ENCODE measurements around the gene EXPH5.

Gene EXPH5

DNA sequence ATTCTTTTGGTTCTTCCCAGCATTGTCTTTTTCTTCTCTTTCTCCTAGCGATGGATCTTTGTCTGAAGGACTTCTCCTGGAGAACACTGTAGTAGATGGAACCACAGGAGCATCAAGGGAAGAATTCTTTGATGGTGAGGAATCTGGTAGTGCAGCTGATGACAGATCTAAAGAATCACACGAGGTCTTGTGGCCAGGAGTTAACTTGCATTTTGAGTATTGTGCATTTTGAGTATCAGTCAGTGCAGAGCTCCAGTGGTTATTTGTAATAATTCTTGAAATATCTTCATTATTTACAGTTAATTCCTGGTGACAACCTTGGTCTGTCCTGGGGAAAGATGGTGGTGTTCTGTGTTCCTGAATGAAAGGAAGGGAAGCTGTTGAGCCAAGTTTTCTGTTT, 80.9 kb downstream of the EXPH5 start:
- no peaks in the 10 kb centered on the region for H4K20me1 ChIP-seq (ENCODE audit: control insufficient read depth, insufficient read depth, low read depth, low read length)
- H3K4me3 ChIP-seq (ENCODE audit: low read length) = no peak overlapping the region
- no peak for TF ChIP-seq EZH2phosphoT487 (IDR thresholded peaks at IDR 0.05; ENCODE audit: borderline replicate concordance, low read length)
- TF ChIP-seq, protein P1, sequence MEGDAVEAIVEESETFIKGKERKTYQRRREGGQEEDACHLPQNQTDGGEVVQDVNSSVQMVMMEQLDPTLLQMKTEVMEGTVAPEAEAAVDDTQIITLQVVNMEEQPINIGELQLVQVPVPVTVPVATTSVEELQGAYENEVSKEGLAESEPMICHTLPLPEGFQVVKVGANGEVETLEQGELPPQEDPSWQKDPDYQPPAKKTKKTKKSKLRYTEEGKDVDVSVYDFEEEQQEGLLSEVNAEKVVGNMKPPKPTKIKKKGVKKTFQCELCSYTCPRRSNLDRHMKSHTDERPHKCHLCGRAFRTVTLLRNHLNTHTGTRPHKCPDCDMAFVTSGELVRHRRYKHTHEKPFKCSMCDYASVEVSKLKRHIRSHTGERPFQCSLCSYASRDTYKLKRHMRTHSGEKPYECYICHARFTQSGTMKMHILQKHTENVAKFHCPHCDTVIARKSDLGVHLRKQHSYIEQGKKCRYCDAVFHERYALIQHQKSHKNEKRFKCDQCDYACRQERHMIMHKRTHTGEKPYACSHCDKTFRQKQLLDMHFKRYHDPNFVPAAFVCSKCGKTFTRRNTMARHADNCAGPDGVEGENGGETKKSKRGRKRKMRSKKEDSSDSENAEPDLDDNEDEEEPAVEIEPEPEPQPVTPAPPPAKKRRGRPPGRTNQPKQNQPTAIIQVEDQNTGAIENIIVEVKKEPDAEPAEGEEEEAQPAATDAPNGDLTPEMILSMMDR (IDR thresholded peaks at IDR 0.05; ENCODE audit: low read depth, low read length, poor library complexity, severe bottlenecking) = no peak
- no peak overlapping the region for H3K27ac ChIP-seq (ENCODE audit: low read depth, low read length)
- no peaks in the 10 kb centered on the region for H3K79me2 ChIP-seq (ENCODE audit: control insufficient read depth, low read length)
- H3K27me3 ChIP-seq (ENCODE audit: control insufficient read depth, low read length) = peaks cover 12% of the 10 kb centered on the region
- H3K36me3 ChIP-seq (ENCODE audit: control insufficient read depth, low read length) = no peaks in the 10 kb centered on the region
- no peaks in the 10 kb centered on the region for H3K4me1 ChIP-seq (ENCODE audit: control insufficient read depth, low read length)
- no peaks in the 10 kb centered on the region for H3F3A ChIP-seq (ENCODE audit: control insufficient read depth, insufficient read depth)
- H3K9me3 ChIP-seq (ENCODE audit: control insufficient read depth, insufficient read depth, low read length) = no peaks in the 10 kb centered on the region
- H3K9me2 ChIP-seq (replicated peaks; ENCODE audit: control insufficient read depth, low read length) = no peaks in the 10 kb centered on the region
- H3K4me2 ChIP-seq (ENCODE audit: low read length) = no peak overlapping the region

DNA sequence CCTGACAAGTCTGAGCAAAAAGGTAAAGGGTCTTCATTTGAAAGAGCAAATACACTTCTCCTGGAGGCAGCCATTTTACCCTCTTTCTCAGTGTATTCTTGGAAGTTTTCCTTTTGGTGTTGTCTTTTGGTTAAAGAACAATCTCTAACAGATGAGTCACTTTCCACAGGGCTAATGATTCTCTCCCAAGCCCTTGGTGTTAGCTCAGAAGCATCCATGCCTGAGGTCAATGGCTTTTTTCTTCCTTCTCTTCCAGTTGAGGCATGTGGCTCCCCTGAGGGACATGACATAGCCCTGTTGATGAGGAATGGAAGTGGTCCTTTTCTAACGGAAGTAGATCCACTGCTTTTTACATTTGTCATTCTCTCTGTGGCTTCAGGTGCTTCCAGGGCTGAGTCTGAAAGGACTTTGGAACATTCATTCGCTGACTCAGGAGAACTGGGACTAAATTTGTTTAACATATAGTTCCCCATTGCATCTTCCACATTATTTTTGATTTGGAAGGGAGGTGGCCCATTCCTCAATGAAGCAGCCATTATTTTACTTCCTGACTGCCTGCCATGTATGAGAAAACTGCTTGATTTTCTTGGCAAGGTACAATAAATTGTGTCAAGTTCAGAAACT, 81.6 kb downstream of the EXPH5 start:
- Histone ChIP-seq H3K79me2 (ENCODE audit: control insufficient read depth, low read length) (no peaks in the 10 kb centered on the region), H3K4me1 (ENCODE audit: control insufficient read depth, low read length) (no peaks in the 10 kb centered on the region), H3K27me3 (ENCODE audit: control insufficient read depth, low read length) (peaks cover 12% of the 10 kb centered on the region), H3K4me3 (ENCODE audit: low read length) (no peak overlapping the region), H4K20me1 (ENCODE audit: control insufficient read depth, insufficient read depth, low read depth, low read length) (no peaks in the 10 kb centered on the region), H3K4me2 (ENCODE audit: low read length) (no peak overlapping the region), H3K27ac (ENCODE audit: low read depth, low read length) (no peak overlapping the region), H3K36me3 (ENCODE audit: control insufficient read depth, low read length) (no peaks in the 10 kb centered on the region), H3F3A (ENCODE audit: control insufficient read depth, insufficient read depth) (no peaks in the 10 kb centered on the region), H3K9me2 (replicated peaks; ENCODE audit: control insufficient read depth, low read length) (no peaks in the 10 kb centered on the region), H3K9me3 (ENCODE audit: control insufficient read depth, insufficient read depth, low read length) (no peaks in the 10 kb centered on the region)
- TF ChIP-seq, protein P1 (IDR thresholded peaks at IDR 0.05; ENCODE audit: low read depth, low read length, poor library complexity, severe bottlenecking) = no peak
- TF ChIP-seq EZH2phosphoT487 (IDR thresholded peaks at IDR 0.05; ENCODE audit: borderline replicate concordance, low read length) = no peak

DNA sequence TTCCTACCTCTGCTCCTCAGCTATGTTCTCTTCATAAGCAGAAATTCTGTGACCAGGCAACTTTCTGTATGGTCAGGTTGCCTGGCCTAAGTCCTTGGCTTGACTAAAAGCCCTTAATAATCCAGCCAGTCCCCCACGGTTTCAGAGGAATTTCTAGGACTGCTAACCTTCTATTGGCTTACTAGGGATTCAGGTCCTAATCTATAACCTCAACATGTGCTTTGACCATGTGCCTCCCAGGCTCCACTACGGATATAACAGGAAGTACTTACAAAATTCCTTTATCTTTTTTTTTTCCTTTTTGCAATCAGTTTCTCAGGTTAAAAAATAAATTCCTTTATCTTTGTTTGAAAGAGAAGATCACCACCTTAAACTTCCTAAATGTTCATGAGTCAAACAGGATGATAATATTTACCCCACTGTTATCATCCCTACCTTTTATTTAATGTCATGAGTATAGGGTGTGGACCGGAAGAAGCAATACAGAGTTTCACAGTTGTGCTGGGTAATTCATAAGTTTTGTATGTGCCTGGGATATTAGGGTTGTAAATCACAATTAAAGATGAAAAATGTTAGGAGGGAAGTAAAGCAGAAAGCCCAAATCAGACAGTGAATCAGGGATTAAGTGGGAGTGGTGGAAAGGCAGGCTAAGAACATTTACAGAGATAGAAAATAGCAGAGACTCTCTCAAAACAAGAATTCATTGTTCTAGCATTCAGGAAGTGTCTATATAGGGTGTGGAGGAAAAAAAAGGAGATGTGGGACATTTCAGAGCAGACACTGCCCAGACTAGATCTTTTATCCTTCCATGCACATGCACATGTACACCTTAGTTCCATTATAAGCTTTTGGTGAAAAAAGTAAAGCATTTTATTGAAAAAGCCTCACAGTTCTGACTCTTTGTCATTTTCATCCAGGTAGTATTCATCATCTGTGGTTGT, 84.6 kb downstream of the EXPH5 start:
- Histone ChIP-seq H3K27ac (ENCODE audit: low read depth, low read length) (no peak overlapping the region), H3K27me3 (ENCODE audit: control insufficient read depth, low read length) (peaks cover 12% of the 10 kb centered on the region), H3K9me2 (replicated peaks; ENCODE audit: control insufficient read depth, low read length) (no peaks in the 10 kb centered on the region), H3K4me1 (ENCODE audit: control insufficient read depth, low read length) (no peaks in the 10 kb centered on the region), H3K9me3 (ENCODE audit: control insufficient read depth, insufficient read depth, low read length) (no peaks in the 10 kb centered on the region), H3K79me2 (ENCODE audit: control insufficient read depth, low read length) (no peaks in the 10 kb centered on the region), H3K4me2 (ENCODE audit: low read length) (no peak overlapping the region), H3F3A (ENCODE audit: control insufficient read depth, insufficient read depth) (no peaks in the 10 kb centered on the region), H3K4me3 (ENCODE audit: low read length) (no peak overlapping the region), H4K20me1 (ENCODE audit: control insufficient read depth, insufficient read depth, low read depth, low read length) (no peaks in the 10 kb centered on the region), H3K36me3 (ENCODE audit: control insufficient read depth, low read length) (no peaks in the 10 kb centered on the region)
- TF ChIP-seq EZH2phosphoT487 (IDR thresholded peaks at IDR 0.05; ENCODE audit: borderline replicate concordance, low read length) = no peak
- TF ChIP-seq, protein P1 (IDR thresholded peaks at IDR 0.05; ENCODE audit: low read depth, low read length, poor library complexity, severe bottlenecking) = no peak
